ENCODE measurements around the gene DIPK1A.

GRCh38 chr1:92843046-92843423, 118.2 kb downstream of the DIPK1A start:
- TF ChIP-seq CTCF (IDR thresholded peaks at IDR 0.05), result no peak
- TF ChIP-seq ZFX (IDR thresholded peaks at IDR 0.05; ENCODE audit: borderline replicate concordance), result no peak
